ENCODE measurements around the gene SINHCAF.
A peak's percentile ranks its signal among the peaks of the same experiment; 100 is the strongest.

Gene SINHCAF

DNA sequence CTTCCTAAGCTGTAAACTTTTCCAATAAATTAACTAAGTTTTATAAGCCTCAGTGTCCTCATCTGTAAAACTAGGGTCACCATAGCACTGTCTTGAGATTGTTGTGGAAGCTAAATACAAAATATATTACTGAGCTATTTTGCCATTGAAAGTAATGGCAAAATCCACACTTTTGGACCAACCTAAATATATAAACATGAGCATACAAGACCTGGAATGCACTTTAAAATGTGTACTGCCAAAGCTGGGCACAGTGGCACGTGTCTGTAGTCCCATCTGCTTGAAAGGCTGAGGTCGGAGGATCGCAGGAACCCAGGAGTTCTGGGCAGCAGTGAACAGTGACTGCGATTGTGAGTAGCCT is 29.8 kb upstream of the SINHCAF start:
- Histone ChIP-seq H4K20me1 (ENCODE audit: insufficient read depth, low read length) (no peaks in the 10 kb centered on the region), H3K79me2 (ENCODE audit: low read length) (no peaks in the 10 kb centered on the region), H2AFZ (ENCODE audit: low read depth, low read length) (no peak overlapping the region), H3K9ac (ENCODE audit: low read length) (no peak overlapping the region), H3K4me1 (ENCODE audit: low read length) (peaks cover 15% of the 10 kb centered on the region), H3K27ac (ENCODE audit: low read length) (no peak overlapping the region), H3K36me3 (replicated peaks; ENCODE audit: low read depth, low read length) (no peaks in the 10 kb centered on the region), H3K4me2 (ENCODE audit: low read length) (no peak overlapping the region), H3K4me3 (ENCODE audit: low read length) (no peak overlapping the region), H3K9me3 (ENCODE audit: insufficient read depth, low read length) (no peaks in the 10 kb centered on the region), H3K27me3 (ENCODE audit: low read depth, low read length) (no peaks in the 10 kb centered on the region)
- TF ChIP-seq EZH2phosphoT487 (IDR thresholded peaks at IDR 0.05; ENCODE audit: low read depth) = no peak
- TF ChIP-seq, protein P1, sequence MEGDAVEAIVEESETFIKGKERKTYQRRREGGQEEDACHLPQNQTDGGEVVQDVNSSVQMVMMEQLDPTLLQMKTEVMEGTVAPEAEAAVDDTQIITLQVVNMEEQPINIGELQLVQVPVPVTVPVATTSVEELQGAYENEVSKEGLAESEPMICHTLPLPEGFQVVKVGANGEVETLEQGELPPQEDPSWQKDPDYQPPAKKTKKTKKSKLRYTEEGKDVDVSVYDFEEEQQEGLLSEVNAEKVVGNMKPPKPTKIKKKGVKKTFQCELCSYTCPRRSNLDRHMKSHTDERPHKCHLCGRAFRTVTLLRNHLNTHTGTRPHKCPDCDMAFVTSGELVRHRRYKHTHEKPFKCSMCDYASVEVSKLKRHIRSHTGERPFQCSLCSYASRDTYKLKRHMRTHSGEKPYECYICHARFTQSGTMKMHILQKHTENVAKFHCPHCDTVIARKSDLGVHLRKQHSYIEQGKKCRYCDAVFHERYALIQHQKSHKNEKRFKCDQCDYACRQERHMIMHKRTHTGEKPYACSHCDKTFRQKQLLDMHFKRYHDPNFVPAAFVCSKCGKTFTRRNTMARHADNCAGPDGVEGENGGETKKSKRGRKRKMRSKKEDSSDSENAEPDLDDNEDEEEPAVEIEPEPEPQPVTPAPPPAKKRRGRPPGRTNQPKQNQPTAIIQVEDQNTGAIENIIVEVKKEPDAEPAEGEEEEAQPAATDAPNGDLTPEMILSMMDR (IDR thresholded peaks at IDR 0.05; ENCODE audit: low read depth, low read length) = no peak

DNA sequence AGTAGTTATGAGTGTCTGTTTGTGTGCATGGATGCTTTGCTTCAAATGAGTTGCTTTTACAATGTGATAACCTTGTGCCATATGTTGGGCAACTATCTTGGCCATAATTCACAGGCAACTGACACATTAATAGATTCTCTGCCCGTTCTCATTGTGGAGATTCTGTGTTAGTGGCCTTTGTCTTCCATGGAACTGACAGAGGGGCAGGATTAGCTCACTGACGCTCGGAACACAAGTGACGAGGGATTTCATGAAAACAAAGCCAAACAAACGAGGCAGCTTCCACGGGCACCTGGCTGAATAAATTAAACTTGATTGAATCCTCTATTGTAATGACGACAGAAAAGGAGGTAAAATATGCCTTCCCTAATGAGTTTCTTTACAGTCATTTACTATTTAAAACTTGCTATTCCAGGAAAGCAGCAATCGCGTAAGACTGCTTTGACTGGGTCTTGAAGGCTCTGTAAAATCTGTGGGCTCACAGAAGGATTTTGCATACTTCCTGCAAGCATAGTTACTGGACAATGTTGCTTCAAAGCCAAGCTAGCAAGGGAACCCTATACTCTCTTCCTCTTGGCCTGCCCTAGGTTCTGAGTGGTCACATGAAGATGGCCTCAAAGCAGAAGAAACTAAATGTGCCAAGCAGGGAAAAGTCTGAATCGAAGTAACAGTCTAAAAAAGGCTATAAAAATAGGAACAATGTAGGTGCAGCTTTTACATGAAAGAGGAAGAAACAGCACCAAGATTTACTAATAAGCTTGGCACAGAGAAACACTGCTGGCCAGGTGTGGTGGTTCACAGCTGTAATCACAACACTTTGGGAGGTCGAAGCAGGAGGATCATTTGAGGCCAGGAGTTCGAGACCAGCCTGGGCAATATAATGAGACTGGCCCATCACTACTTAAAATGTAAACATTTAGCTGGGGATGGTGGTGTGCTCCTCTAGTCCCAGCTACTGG is 28.1 kb upstream of the SINHCAF start:
- H3K4me1 ChIP-seq (ENCODE audit: low read length) = peaks cover 15% of the 10 kb centered on the region
- no peaks in the 10 kb centered on the region for H3K79me2 ChIP-seq (ENCODE audit: low read length)
- H3K36me3 ChIP-seq (replicated peaks; ENCODE audit: low read depth, low read length) = no peaks in the 10 kb centered on the region
- no peak for TF ChIP-seq EZH2phosphoT487 (IDR thresholded peaks at IDR 0.05; ENCODE audit: low read depth)
- TF ChIP-seq, protein P1 (IDR thresholded peaks at IDR 0.05; ENCODE audit: low read depth, low read length) = no peak
- H4K20me1 ChIP-seq (ENCODE audit: insufficient read depth, low read length) = no peaks in the 10 kb centered on the region
- no peaks in the 10 kb centered on the region for H3K9me3 ChIP-seq (ENCODE audit: insufficient read depth, low read length)
- peak overlapping the region; percentile 57 for H3K4me2 ChIP-seq (ENCODE audit: low read length)
- peak overlapping the region; percentile 12; the same call in 1 of the 2 replicates for H3K27ac ChIP-seq (ENCODE audit: low read length)
- H3K9ac ChIP-seq (ENCODE audit: low read length) = no peak overlapping the region
- H2AFZ ChIP-seq (ENCODE audit: low read depth, low read length) = peak overlapping the region; percentile 80; the same call in 1 of the 2 replicates
- no peaks in the 10 kb centered on the region for H3K27me3 ChIP-seq (ENCODE audit: low read depth, low read length)
- H3K4me3 ChIP-seq (ENCODE audit: low read length) = peak overlapping the region; percentile 18

DNA sequence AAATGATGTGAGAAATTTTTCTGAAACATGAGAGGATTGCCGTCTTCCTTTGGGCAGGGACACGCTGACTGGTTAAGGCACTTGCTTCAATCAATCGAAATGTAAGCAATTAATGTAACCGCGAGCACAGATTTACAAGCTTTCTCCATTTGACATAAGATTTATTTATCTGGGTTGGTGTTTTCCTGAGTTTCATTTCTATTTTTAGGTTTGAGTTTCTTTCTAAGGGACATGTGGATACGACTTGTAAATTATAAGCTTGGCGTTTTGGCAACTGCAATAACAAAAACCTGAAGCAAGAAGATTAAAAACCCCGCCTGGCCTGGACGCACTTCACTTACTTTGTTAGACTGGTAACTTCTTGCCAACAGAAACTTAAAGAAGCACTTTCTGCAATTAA is 20.3 kb upstream of the SINHCAF start:
- Histone ChIP-seq H3K4me3 (ENCODE audit: low read length) (no peak overlapping the region), H2AFZ (ENCODE audit: low read depth, low read length) (no peak overlapping the region), H3K36me3 (replicated peaks; ENCODE audit: low read depth, low read length) (no peaks in the 10 kb centered on the region), H3K79me2 (ENCODE audit: low read length) (no peaks in the 10 kb centered on the region), H4K20me1 (ENCODE audit: insufficient read depth, low read length) (no peaks in the 10 kb centered on the region), H3K27ac (ENCODE audit: low read length) (no peak overlapping the region), H3K9ac (ENCODE audit: low read length) (no peak overlapping the region), H3K9me3 (ENCODE audit: insufficient read depth, low read length) (no peaks in the 10 kb centered on the region), H3K27me3 (ENCODE audit: low read depth, low read length) (peaks cover 9% of the 10 kb centered on the region), H3K4me2 (ENCODE audit: low read length) (no peak overlapping the region), H3K4me1 (ENCODE audit: low read length) (no peaks in the 10 kb centered on the region)
- TF ChIP-seq EZH2phosphoT487 (IDR thresholded peaks at IDR 0.05; ENCODE audit: low read depth) = no peak
- TF ChIP-seq, protein P1 (IDR thresholded peaks at IDR 0.05; ENCODE audit: low read depth, low read length) = no peak

DNA sequence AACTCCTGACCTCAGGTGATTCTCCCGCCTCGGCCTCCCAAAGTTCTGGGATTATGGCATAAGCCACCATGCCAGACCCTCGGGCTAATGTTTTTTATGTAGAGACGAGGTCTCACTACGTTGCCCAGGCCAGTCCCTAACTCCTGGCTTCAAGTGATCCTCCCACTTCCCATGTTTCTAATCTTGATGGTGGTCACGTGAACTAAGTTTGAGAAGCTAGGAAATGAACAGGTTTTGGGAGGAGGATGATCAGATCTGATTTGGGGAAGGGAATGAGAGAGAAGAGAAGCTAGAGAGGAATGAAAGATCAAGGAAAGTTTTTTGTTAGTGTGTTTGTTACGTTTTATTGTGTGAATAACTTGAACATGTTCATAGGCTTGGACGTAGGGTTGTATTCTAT is 17.2 kb upstream of the SINHCAF start:
- Histone ChIP-seq H3K4me3 (ENCODE audit: low read length) (no peak overlapping the region), H4K20me1 (ENCODE audit: insufficient read depth, low read length) (no peaks in the 10 kb centered on the region)
- TF ChIP-seq, protein P1 (IDR thresholded peaks at IDR 0.05; ENCODE audit: low read depth, low read length) = no peak
- TF ChIP-seq EZH2phosphoT487 (IDR thresholded peaks at IDR 0.05; ENCODE audit: low read depth) = no peak

More for the DNA sequence above, 17.2 kb upstream of the SINHCAF start:
- H2AFZ ChIP-seq (ENCODE audit: low read depth, low read length) = no peak overlapping the region
- H3K9me3 ChIP-seq (ENCODE audit: insufficient read depth, low read length) = no peaks in the 10 kb centered on the region
- H3K4me2 ChIP-seq (ENCODE audit: low read length) = no peak overlapping the region
- no peaks in the 10 kb centered on the region for H3K36me3 ChIP-seq (replicated peaks; ENCODE audit: low read depth, low read length)
- no peaks in the 10 kb centered on the region for H3K4me1 ChIP-seq (ENCODE audit: low read length)
- no peaks in the 10 kb centered on the region for H3K79me2 ChIP-seq (ENCODE audit: low read length)
- no peak overlapping the region for H3K9ac ChIP-seq (ENCODE audit: low read length)
- peaks cover 9% of the 10 kb centered on the region for H3K27me3 ChIP-seq (ENCODE audit: low read depth, low read length)
- no peak overlapping the region for H3K27ac ChIP-seq (ENCODE audit: low read length)

Data from OCI-LY3 (cell line).